HG02973 (cell line): ENCODE results near the gene GFPT2.

Source experiments
- ATAC-seq: cut with Tn5 transposase; IDR thresholded peaks from one replicate; pipeline ENCODE4 v1.9.1; 2021; ENCODE audit warnings: moderate library complexity; ENCODE audit not compliant: unreplicated experiment

The GFPT2 gene

GRCh38 chr5:180287868-180288267 is 65.3 kb downstream of the GFPT2 start:
- ATAC-seq, result no peak

GRCh38 chr5:180287404-180287803 is 65.7 kb downstream of the GFPT2 start:
- no peak for ATAC-seq

- no peak for ATAC-seq
Measured at GRCh38 chr5:180284149-180284548, 69.0 kb downstream of the GFPT2 start.

- no peak for ATAC-seq
Measured at GRCh38 chr5:180283026-180283615, 70.0 kb downstream of the GFPT2 start.

GRCh38 chr5:180282281-180282680 is 70.9 kb downstream of the GFPT2 start:
- ATAC-seq, result no peak

GRCh38 chr5:180281706-180282105 is 71.4 kb downstream of the GFPT2 start:
- ATAC-seq, result no peak

- no peak for ATAC-seq
Measured at GRCh38 chr5:180274695-180275094, 78.4 kb downstream of the GFPT2 start.

GRCh38 chr5:180271221-180271620 is 81.9 kb downstream of the GFPT2 start:
- ATAC-seq, result no peak

- ATAC-seq, result no peak
Measured at GRCh38 chr5:180259260-180259611, 93.9 kb downstream of the GFPT2 start.

- ATAC-seq, result no peak
Measured at GRCh38 chr5:180253036-180253824, 99.9 kb downstream of the GFPT2 start.

GRCh38 chr5:180251887-180252286 is 101.2 kb downstream of the GFPT2 start:
- no peak for ATAC-seq

- no peak for ATAC-seq
Measured at GRCh38 chr5:180251141-180251540, 102.0 kb downstream of the GFPT2 start.
